GM12878 (cell line): ENCODE measurements around the gene WHRN. TPM values are rescaled to one million over a fixed set of nuclear protein-coding genes. Genes with fewer than 3 reads are reported as not detected.

ENCODE experiments used
- ATAC-seq: fragments of 200-7000 bp; cut with Tn5 transposase; 3 replicates; pipeline ENCODE4 v1.9.1; 2020; ENCODE audit warnings: mild to moderate bottlenecking, moderate library complexity
- BruUV-seq: library from RNA; stranded (reverse); fragments of 400-500 nt; replicated peaks from 2 replicates; lab custom pipeline; 2021; lab: Mats Ljungman, UMichigan
- CTCF ChIA-PET: fragments of 300-600 bp; sonication (Branson Sonifier 250); formaldehyde crosslinking; extraction: SDS; loops from one replicate; lab custom pipeline; 2021; ENCODE audit warnings: inconsistent platforms; lab: Yijun Ruan, JAX
- POLR2A ChIA-PET: fragments of 350-600 bp; formaldehyde crosslinking; extraction: SDS; loops from one replicate; lab custom pipeline; 2021; ENCODE audit warnings: inconsistent platforms; lab: Charles Lee
- RAD21 ChIA-PET: fragments of 300-600 bp; sonication (Branson Sonifier 250); formaldehyde crosslinking; loops from one replicate; lab custom pipeline; 2023; ENCODE audit warnings: antibody characterized with exemption; ENCODE audit not compliant: unreplicated experiment; lab: Charles Lee
- SMC1A ChIA-PET: fragments of 300-600 bp; sonication (Branson Sonifier 250); formaldehyde crosslinking; loops from one replicate; lab custom pipeline; 2023; ENCODE audit not compliant: unreplicated experiment, uncharacterized antibody; lab: Charles Lee
- DNase-seq: peaks from one replicate; pipeline ENCODE4 v3.0.0-alpha.2; 2011; ENCODE audit warnings: low read depth, low spot score
- FAIRE-seq: peaks from 3 replicates; lab custom pipeline; 2011; peaks lifted over from hg19 to GRCh38; lab: Jason Lieb, UNC
- H2AFZ ChIP-seq: 2 replicates; pipeline ENCODE4 v1.6.0; 2011; ENCODE audit warnings: low read depth, low read length, control low read depth; ENCODE audit not compliant: control insufficient read depth
- H3K27ac ChIP-seq: 2 replicates; pipeline ENCODE4 v1.5.1; 2011; ENCODE audit warnings: control low read depth; ENCODE audit not compliant: control insufficient read depth, insufficient read depth
- H3K27me3 ChIP-seq, 2 experiments: replicated peaks in 1 of 2; 2 replicates each; pipeline versions ENCODE4 v1.6.0 to v1.6.1; 2011; ENCODE audit warnings: low read length in 1 of 2; ENCODE audit not compliant: control insufficient read depth in 2 of 2, insufficient read depth in 2 of 2
- H3K36me3 ChIP-seq, 2 experiments: 2 replicates each; pipeline ENCODE4 v1.5.1; 2011; ENCODE audit warnings: low read length in 1 of 2; ENCODE audit not compliant: control insufficient read depth in 2 of 2, insufficient read depth in 2 of 2
- H3K4me1 ChIP-seq: 2 replicates; pipeline ENCODE4 v1.6.1; 2011; ENCODE audit warnings: mild to moderate bottlenecking, low read length, moderate library complexity, mixed read lengths; ENCODE audit not compliant: control insufficient read depth, insufficient read depth
- H3K4me2 ChIP-seq: 2 replicates; pipeline ENCODE4 v1.6.0; 2011; ENCODE audit warnings: control low read depth; ENCODE audit not compliant: control insufficient read depth, insufficient read depth
- H3K4me3 ChIP-seq: fragments of 200-600 bp; sonication (generic); 2 replicates; pipeline ENCODE4 v1.5.1; 2016
- H3K79me2 ChIP-seq: 2 replicates; pipeline ENCODE4 v1.6.0; 2011; ENCODE audit warnings: low read length; ENCODE audit not compliant: control insufficient read depth, insufficient read depth
- H3K9ac ChIP-seq: 2 replicates; pipeline ENCODE4 v1.8.0; 2011; ENCODE audit warnings: low read length, control low read depth, mixed read lengths; ENCODE audit not compliant: control insufficient read depth, insufficient read depth
- H3K9me3 ChIP-seq: replicated peaks from 3 replicates; pipeline ENCODE4 v1.5.1; 2011; ENCODE audit warnings: mild to moderate bottlenecking, low read length; ENCODE audit not compliant: control insufficient read depth, insufficient read depth
- H4K20me1 ChIP-seq: 2 replicates; pipeline ENCODE4 v1.6.0; 2011; ENCODE audit not compliant: control insufficient read depth, insufficient read depth
- CREB1 ChIP-seq: IDR thresholded peaks from 2 replicates; pipeline ENCODE4 v1.6.1; 2012; ENCODE audit warnings: low read depth, mild to moderate bottlenecking, inconsistent platforms
- EGR1 ChIP-seq, 2 experiments: IDR thresholded peaks; 1 replicate in 1 of 2; 2 replicates in 1 of 2; pipeline ENCODE4 v1.6.1; 2011 to 2012; ENCODE audit warnings: low read depth in 2 of 2, low read length in 2 of 2, borderline replicate concordance in 1 of 2, mild to moderate bottlenecking in 1 of 2, moderate library complexity in 1 of 2
- GATAD2B ChIP-seq: fragments of 450-650 bp; conservative IDR thresholded peaks from 2 replicates; pipeline ENCODE4 v1.6.1; 2017; ENCODE audit warnings: low read depth, mild to moderate bottlenecking, moderate library complexity
- HCFC1 ChIP-seq: fragments of 150-350 bp; IDR thresholded peaks from 2 replicates; pipeline ENCODE4 v1.6.1; 2014; ENCODE audit warnings: low read length
- HDAC2 ChIP-seq: fragments of 200-600 bp; sonication (generic); IDR thresholded peaks from 2 replicates; pipeline ENCODE4 v1.6.1; 2017
- KLF5 ChIP-seq: fragments of 450-650 bp; IDR thresholded peaks from 2 replicates; pipeline ENCODE4 v1.6.1; 2014; ENCODE audit warnings: mild to moderate bottlenecking; ENCODE audit not compliant: partially characterized antibody
- NFYB ChIP-seq: IDR thresholded peaks from 2 replicates; pipeline ENCODE4 v1.6.1; 2011; ENCODE audit warnings: low read depth, mild to moderate bottlenecking, low read length, improper control_type of control experiment, moderate library complexity; ENCODE audit not compliant: insufficient read depth
- TCF7 ChIP-seq: IDR thresholded peaks from 2 replicates; pipeline ENCODE4 v1.6.1; 2014; ENCODE audit warnings: antibody characterized with exemption, borderline replicate concordance
- ZBTB4 ChIP-seq: fragments of 450-650 bp; formaldehyde crosslinking; IDR thresholded peaks from 2 replicates; pipeline ENCODE4 v1.4.0; 2022; ENCODE audit warnings: mild to moderate bottlenecking, moderate library complexity
- WGBS: methylation state at CpG from one replicate; pipeline ENCODE4 v1.1.6; 2016; ENCODE audit warnings: low lambda C conversion rate; ENCODE audit not compliant: insufficient replicate concordance, insufficient coverage; ENCODE audit errors: missing lambda C conversion rate; 5-methylcytosine and 5-hydroxymethylcytosine counted together
- in situ Hi-C: fragments of 300-500 bp; cut with MboI; formaldehyde crosslinking; loops from 9 replicates; pipeline ENCODE4 v1.14.3; 2018; ENCODE audit warnings: mixed read lengths
- intact Hi-C: fragments of 100-400 bp; cut with micrococcal nuclease; formaldehyde crosslinking; loops from one replicate; pipeline ENCODE4 v1.14.2; 2022; ENCODE audit not compliant: unreplicated experiment
- polyA plus RNA-seq, 11 experiments: library from polyadenylated mRNA; depleted of rRNA in 4 of 11; unstranded in 6 of 11; stranded (reverse) in 5 of 11; fragments of >200 nt; fragmentation: Nextera tagmentation in 4 of 11; fragmentation: Illumina TruSeq in 1 of 11; extraction: Ambion mirVana in 4 of 11; extraction: Trizol in 1 of 11; gene quantifications; 1 replicate in 1 of 11; 2 replicates in 10 of 11; pipeline versions ENCODE4 v1.2.1 to v1.2.3, GENCODE V29; 2011 to 2016; ENCODE audit warnings: inconsistent platforms in 2 of 11, missing spikeins in 2 of 11, low read depth in 1 of 11
- total RNA-seq, 4 experiments: library from RNA; depleted of rRNA in 3 of 4; stranded (reverse); fragments of >200 nt in 3 of 4; fragmentation: Illumina TruSeq in 1 of 4; extraction: Trizol in 1 of 4; gene quantifications; 2 replicates each; pipeline versions ENCODE4 v1.2.1 to v1.2.3, GENCODE V29; 2013 to 2021
- TF ChIP-seq, protein P1 (sequence below): fragments of 450-650 bp; formaldehyde crosslinking; IDR thresholded peaks from 2 replicates; pipeline ENCODE4 v1.4.0; 2020; ENCODE audit warnings: mild to moderate bottlenecking, moderate library complexity
- TF ChIP-seq, protein P2 (sequence below): fragments of 450-650 bp; IDR thresholded peaks from 2 replicates; pipeline ENCODE4 v1.6.1; 2017; ENCODE audit warnings: mild to moderate bottlenecking

WHRN gene
- total and polyA plus RNA-seq, 10 of the 15 experiments (the other 5 are each of a cell fraction or from before 2014, with no cell fraction given): 0.04 to 18.2 (median 0.68) TPM; not detected in 1

DNA sequence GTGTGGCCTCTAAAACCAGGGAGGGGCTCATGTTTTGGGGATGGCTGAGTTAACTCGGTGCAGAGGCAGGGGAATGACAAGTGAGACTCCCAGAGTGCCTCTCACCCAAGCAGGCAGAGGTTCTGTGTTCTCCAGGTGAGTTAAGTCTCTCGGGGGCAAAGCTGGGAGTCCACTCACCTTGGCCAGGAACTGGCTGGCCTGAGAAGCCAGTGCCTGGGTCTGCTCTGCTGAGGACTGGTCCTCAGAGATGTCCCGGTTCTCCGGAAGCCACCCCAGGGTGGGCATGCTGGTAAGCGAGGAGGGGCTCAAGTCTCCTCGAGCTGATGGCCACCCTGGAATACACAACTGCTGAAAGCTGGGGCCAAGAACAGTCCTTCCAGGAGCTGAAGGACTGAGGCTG, 137.9 kb downstream of the WHRN start (continued):
- TF ChIP-seq HCFC1: no peak

DNA sequence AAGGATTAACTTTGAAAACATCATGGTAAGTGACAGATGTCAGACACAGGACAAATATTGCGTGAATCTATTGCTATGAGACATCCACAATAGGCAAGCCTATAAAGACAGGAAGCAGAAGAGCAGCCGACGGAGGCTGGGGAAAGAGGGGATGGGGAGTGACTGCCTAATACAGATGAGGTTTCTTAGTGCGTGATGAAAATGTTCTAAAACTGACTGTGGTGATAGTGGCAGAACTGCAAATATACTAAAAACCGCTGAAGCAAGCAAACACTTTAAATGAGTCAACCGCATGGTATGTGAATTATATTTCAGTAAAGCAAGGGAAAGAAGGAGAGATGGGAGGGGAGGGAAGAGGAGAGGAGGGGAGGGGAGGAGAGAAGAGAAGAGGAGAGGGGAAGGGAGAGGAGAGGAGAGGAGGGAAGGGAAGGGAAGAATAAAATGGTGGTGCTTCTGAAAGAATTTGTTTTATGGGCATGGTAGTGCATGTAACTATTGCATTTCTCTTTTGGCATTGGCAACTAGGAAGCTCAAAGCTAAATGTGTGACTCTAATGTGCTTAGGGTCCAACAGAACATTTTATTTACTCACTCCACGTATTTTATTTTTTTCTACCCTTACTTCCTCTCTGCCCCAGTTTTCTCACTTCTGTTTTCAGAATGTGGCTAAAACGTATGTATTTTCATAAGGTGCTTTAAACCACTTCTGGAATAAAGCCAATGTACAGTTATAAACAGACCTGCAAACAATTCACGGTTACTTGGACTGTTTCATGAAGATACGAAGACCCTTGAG, 138.7 kb downstream of the WHRN start:
- Histone ChIP-seq H3K27ac (peak overlapping the region; percentile 78), H3K9ac (no peak overlapping the region; the same call in 1 of the 2 replicates), H2AFZ (no peak overlapping the region), H3K4me3 (0 out of 2 replicates have a peak overlapping the region, but pooled peaks have one; percentile 1), H3K36me3 (peaks cover 45 to 47% of the 10 kb centered on the region in 2 experiments), H3K4me1 (peaks cover 65% of the 10 kb centered on the region), H4K20me1 (no peaks in the 10 kb centered on the region), H3K9me3 (no peaks in the 10 kb centered on the region), H3K79me2 (peaks cover 25% of the 10 kb centered on the region), H3K4me2 (peak overlapping the region; percentile 86), H3K27me3 (no peaks in the 10 kb centered on the region)
- ATAC-seq (peak; percentile 75), FAIRE-seq (peak; percentile 91), DNase-seq (no peak)
- POLR2A ChIA-PET: interaction anchor here (0.6 to 13.2 kb wide), 8 partner anchors 10 to 237 kb away, joined by 3 to 312 read pairs (median 4); partner anchors contain the start of gene AKNA
- CTCF ChIA-PET: interaction anchor here (0.7 to 7.4 kb wide), 6 partner anchors 12 to 141 kb away, joined by 3 to 108 read pairs (median 4); partner anchors contain the start of gene AKNA
- SMC1A ChIA-PET: interaction anchor here (0.8 to 13.9 kb wide), 11 partner anchors 13 to 39 kb away, joined by 3 to 327 read pairs (median 6); partner anchors contain the start of gene AKNA
- intact Hi-C loops: loop anchor here (1.0 to 2.0 kb wide), 3 partner anchors 17 to 31 kb away; no protein-coding TSS in a partner anchor
- in situ Hi-C loops: no loop called here
- RAD21 ChIA-PET: interaction anchor here (1.0 to 12.9 kb wide), 6 partner anchors 13 to 287 kb away, joined by 3 to 251 read pairs (median 5); partner anchors contain the start of gene AKNA
- BruUV-seq: no TSS peak
- whole genome bisulfite sequencing: 3% methylated on average over 10 of the region's 10 CpGs
- TF ChIP-seq GATAD2B (no peak), NFYB (no peak), ZBTB4 (CRISPR knock-in tag) (no peak), EGR1 (IDR thresholded peaks at IDR 0.05; ENCODE audit: borderline replicate concordance in 1 of 2, low read depth in 2 of 2, low read length in 2 of 2) (no peak), CREB1 (no peak), TCF7 (no peak), HDAC2 (no peak), KLF5 (no peak)
- TF ChIP-seq, protein P1, sequence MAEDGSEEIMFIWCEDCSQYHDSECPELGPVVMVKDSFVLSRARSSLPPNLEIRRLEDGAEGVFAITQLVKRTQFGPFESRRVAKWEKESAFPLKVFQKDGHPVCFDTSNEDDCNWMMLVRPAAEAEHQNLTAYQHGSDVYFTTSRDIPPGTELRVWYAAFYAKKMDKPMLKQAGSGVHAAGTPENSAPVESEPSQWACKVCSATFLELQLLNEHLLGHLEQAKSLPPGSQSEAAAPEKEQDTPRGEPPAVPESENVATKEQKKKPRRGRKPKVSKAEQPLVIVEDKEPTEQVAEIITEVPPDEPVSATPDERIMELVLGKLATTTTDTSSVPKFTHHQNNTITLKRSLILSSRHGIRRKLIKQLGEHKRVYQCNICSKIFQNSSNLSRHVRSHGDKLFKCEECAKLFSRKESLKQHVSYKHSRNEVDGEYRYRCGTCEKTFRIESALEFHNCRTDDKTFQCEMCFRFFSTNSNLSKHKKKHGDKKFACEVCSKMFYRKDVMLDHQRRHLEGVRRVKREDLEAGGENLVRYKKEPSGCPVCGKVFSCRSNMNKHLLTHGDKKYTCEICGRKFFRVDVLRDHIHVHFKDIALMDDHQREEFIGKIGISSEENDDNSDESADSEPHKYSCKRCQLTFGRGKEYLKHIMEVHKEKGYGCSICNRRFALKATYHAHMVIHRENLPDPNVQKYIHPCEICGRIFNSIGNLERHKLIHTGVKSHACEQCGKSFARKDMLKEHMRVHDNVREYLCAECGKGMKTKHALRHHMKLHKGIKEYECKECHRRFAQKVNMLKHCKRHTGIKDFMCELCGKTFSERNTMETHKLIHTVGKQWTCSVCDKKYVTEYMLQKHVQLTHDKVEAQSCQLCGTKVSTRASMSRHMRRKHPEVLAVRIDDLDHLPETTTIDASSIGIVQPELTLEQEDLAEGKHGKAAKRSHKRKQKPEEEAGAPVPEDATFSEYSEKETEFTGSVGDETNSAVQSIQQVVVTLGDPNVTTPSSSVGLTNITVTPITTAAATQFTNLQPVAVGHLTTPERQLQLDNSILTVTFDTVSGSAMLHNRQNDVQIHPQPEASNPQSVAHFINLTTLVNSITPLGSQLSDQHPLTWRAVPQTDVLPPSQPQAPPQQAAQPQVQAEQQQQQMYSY (CRISPR knock-in tag): no peak
- TF ChIP-seq, protein P2, sequence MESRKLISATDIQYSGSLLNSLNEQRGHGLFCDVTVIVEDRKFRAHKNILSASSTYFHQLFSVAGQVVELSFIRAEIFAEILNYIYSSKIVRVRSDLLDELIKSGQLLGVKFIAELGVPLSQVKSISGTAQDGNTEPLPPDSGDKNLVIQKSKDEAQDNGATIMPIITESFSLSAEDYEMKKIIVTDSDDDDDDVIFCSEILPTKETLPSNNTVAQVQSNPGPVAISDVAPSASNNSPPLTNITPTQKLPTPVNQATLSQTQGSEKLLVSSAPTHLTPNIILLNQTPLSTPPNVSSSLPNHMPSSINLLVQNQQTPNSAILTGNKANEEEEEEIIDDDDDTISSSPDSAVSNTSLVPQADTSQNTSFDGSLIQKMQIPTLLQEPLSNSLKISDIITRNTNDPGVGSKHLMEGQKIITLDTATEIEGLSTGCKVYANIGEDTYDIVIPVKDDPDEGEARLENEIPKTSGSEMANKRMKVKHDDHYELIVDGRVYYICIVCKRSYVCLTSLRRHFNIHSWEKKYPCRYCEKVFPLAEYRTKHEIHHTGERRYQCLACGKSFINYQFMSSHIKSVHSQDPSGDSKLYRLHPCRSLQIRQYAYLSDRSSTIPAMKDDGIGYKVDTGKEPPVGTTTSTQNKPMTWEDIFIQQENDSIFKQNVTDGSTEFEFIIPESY: no peak
